KOPT-K1 (cell line): ENCODE measurements around the gene FBLN2.

Experiments
- H3K27ac ChIP-seq: fragments of 200-600 bp; sonication (generic); 2 replicates; pipeline ENCODE4 v1.5.1; 2016; ENCODE audit warnings: antibody characterized with exemption, mild to moderate bottlenecking, low read depth, low read length; ENCODE audit not compliant: poor library complexity, severe bottlenecking
- H3K36me3 ChIP-seq: fragments of 200-600 bp; sonication (generic); 2 replicates; pipeline ENCODE4 v1.5.1; 2017; ENCODE audit warnings: antibody characterized with exemption, mild to moderate bottlenecking, low read length, moderate library complexity; ENCODE audit not compliant: insufficient read depth
- H3K9me3 ChIP-seq: fragments of 200-600 bp; sonication (generic); 2 replicates; pipeline ENCODE4 v1.5.1; 2017; ENCODE audit warnings: antibody characterized with exemption, low read length, mild to moderate bottlenecking; ENCODE audit not compliant: insufficient read depth, poor library complexity, severe bottlenecking

Gene FBLN2

DNA sequence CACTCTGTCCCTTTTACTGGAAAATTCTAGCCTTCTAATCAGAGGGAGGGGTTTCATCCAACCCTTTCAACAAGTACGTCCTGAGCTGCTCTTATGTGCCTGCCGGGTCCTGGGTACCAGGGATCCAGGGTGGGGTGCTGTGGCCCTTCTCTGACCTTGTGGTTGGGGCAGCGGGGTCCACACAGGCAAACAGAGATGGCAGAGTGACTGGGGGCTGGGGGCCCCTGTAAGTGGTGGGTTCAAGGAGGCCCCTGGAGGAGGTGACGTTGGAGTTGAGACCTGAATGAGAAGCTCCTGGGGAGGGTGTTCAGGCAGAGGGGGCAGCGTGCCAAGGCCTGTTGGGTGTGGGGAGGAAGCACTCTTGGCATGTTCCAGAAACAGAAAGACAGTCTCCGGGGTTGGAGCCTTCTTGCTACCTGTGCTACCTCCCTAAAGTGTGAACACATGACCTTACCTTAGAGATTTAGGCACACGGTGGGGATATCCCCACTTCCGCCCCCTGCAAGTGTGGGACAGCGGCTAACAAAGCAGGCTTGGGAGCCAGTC is 78.1 kb downstream of the FBLN2 start:
- Histone ChIP-seq H3K27ac (no peak overlapping the region), H3K9me3 (no peaks in the 10 kb centered on the region), H3K36me3 (no peaks in the 10 kb centered on the region)

DNA sequence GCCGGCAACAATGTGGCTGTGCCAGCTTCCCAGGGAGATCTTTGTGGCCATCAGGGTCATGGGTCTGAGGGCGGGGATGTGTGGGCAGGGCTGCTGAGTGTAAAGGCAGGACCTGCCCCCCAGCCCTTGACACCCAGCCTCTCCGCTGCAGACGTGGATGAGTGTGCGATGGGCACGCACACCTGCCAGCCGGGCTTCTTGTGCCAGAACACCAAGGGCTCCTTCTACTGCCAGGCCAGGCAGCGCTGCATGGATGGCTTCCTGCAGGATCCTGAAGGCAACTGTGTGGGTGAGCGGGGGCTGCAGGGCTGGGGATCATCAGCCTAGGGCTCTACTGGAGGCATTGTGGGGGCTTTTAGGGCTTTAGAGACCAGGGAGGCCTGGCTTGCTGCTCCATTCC is 78.8 kb downstream of the FBLN2 start:
- Histone ChIP-seq H3K9me3 (no peaks in the 10 kb centered on the region), H3K27ac (no peak overlapping the region), H3K36me3 (no peaks in the 10 kb centered on the region)

- H3K36me3 ChIP-seq, result no peaks in the 10 kb centered on the region
Observed at GRCh38 chr3:13628432-13628831, 79.5 kb downstream of the FBLN2 start.

DNA sequence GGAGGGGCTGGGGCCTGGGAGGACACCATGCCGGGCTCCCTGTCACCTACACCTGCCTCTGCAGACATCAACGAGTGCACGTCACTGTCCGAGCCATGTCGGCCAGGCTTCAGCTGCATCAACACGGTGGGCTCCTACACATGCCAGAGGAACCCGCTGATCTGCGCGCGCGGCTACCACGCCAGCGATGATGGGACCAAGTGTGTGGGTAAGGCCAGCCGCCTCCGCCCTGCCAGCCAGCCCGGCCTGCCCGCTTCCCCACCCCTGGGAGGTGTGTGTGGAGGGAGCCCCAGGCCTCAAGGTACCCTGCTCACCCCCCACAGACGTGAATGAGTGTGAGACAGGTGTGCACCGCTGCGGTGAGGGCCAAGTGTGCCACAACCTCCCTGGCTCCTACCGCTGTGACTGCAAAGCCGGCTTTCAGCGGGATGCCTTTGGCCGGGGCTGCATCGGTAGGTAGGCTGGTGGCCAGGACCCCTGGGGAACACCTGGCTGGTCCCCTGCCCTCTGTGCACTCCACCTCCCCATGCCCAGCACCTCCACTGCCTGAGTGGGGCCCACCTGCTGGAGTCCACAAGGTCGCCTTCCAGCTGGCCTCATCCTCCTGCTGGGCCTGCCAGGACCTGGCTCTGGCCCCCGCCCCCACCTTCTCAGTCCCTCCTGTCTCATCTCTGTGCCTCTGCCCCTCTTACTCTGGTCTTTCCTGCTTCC is 80.1 kb downstream of the FBLN2 start:
- Histone ChIP-seq H3K27ac (no peak overlapping the region), H3K9me3 (no peaks in the 10 kb centered on the region), H3K36me3 (no peaks in the 10 kb centered on the region)

More at GRCh38 chr3:13628432-13628831, 79.5 kb downstream of the FBLN2 start:
- Histone ChIP-seq H3K9me3 (no peaks in the 10 kb centered on the region), H3K27ac (no peak overlapping the region)

- Histone ChIP-seq H3K36me3 (no peaks in the 10 kb centered on the region), H3K9me3 (no peaks in the 10 kb centered on the region), H3K27ac (no peak overlapping the region)
Observed at GRCh38 chr3:13629644-13630043, 80.7 kb downstream of the FBLN2 start.

GRCh38 chr3:13631256-13631655 is 82.3 kb downstream of the FBLN2 start:
- H3K36me3 ChIP-seq, result no peaks in the 10 kb centered on the region
- no peak overlapping the region for H3K27ac ChIP-seq
- H3K9me3 ChIP-seq, result no peaks in the 10 kb centered on the region

GRCh38 chr3:13633176-13633575 is 84.3 kb downstream of the FBLN2 start:
- Histone ChIP-seq H3K36me3 (no peaks in the 10 kb centered on the region), H3K27ac (no peak overlapping the region), H3K9me3 (no peaks in the 10 kb centered on the region)

- no peaks in the 10 kb centered on the region for H3K9me3 ChIP-seq
- no peaks in the 10 kb centered on the region for H3K36me3 ChIP-seq
- no peak overlapping the region for H3K27ac ChIP-seq
Observed at GRCh38 chr3:13634151-13634550, 85.2 kb downstream of the FBLN2 start.

DNA sequence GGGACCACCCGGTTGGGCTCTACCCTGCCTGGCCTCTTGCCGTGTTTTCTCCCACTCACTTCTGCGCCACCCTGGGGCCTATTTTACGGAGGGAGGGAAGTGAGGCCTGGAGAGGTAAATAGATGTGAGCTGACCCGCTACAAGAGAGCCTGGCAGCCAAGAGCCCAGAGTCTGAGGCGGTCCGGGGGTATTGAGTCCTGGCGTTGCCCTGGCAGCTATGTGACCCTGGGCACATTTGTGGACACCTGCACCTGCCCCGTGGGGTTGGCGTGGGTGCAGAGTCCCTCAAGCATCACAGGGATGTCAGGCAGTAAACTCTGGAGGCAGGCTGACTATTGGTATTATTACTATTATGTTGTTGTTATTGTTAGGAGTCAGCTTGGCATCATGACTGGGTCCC is 85.7 kb downstream of the FBLN2 start:
- H3K36me3 ChIP-seq, result no peaks in the 10 kb centered on the region
- no peak overlapping the region for H3K27ac ChIP-seq
- H3K9me3 ChIP-seq, result no peaks in the 10 kb centered on the region

DNA sequence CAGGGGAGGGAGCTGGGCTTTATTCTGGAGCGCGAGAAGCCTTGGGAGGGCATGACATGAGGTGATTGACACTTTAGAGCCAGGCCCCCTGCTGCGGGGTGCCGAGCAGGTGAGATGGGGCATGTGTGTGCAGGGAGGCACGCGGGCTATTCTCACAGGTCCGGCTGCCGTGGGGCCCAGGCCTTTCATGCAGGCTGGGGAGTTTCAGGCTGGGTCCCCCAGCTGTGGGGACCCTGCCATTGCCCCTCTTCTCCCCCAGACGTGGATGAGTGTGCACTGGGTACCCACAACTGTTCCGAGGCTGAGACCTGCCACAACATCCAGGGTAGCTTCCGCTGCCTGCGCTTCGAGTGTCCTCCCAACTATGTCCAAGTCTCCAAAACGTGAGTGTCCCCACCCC is 87.3 kb downstream of the FBLN2 start:
- Histone ChIP-seq H3K36me3 (no peaks in the 10 kb centered on the region), H3K27ac (no peak overlapping the region), H3K9me3 (no peaks in the 10 kb centered on the region)

DNA sequence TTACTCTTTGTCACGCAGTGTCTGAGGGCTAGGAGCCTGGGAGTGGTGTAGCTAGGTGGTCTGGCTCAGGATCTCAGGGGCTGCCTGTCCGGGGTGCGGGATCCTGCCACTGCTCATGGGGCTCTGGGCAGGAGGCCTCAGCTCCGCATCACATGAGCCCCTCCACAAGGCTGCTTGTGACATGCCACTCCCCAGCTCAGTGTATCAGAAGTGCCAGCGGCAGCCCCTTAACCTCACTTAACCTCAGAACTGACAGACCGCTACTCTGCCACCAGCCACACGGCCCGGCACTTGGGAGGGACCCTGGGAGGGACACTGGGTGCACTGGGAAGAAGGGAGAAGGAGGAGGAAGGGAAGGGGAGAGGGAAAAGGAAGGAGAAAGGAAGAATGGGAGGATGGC is 87.9 kb downstream of the FBLN2 start:
- H3K9me3 ChIP-seq, result no peaks in the 10 kb centered on the region
- H3K27ac ChIP-seq, result no peak overlapping the region
- no peaks in the 10 kb centered on the region for H3K36me3 ChIP-seq

- Histone ChIP-seq H3K27ac (no peak overlapping the region), H3K36me3 (no peaks in the 10 kb centered on the region), H3K9me3 (no peaks in the 10 kb centered on the region)
Observed at GRCh38 chr3:13637311-13637891, 88.5 kb downstream of the FBLN2 start.

GRCh38 chr3:13637953-13638352 is 89.0 kb downstream of the FBLN2 start:
- Histone ChIP-seq H3K36me3 (no peaks in the 10 kb centered on the region), H3K9me3 (no peaks in the 10 kb centered on the region), H3K27ac (no peak overlapping the region)

DNA sequence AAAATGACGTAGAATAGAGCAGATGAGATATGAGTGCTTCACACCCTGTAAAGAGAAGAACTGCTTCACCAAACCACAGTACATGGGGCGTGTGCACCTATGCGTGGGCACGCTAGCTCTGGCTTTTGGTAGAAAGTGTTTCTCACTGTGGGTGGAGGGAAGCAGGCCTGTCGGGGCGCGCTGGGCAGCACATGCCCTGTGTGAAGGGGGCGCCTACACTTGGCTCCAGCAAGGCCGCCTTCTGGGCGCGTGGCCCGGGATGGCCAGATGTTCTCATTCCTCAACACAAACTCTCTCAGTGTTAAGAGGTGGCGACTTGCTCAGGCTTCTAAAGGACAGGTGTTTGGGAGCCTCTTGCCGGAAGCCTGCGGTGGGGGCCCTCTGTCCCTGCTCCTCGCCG is 90.0 kb downstream of the FBLN2 start:
- Histone ChIP-seq H3K36me3 (no peaks in the 10 kb centered on the region), H3K27ac (no peak overlapping the region)

DNA sequence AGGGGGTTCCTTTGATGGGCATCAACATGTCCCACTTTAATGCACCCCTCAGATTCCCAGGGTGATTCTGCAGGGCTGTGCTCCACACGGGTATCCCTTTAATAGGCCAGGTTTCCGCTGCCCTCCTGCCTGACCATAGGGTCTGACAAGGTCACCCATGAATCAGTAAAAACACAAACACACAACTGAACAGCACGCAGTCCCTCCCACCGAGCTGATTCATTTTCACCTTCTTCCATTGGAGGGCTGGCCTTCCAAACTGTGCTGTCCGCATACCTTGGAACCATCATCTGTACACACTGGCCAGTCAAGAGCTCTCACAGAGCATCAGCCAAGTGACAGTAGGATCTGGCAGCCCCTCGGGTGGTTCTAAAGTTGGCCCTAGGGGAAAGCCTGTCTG is 93.7 kb downstream of the FBLN2 start:
- Histone ChIP-seq H3K36me3 (no peaks in the 10 kb centered on the region), H3K27ac (no peak overlapping the region), H3K9me3 (no peaks in the 10 kb centered on the region)

More for the DNA sequence above, 90.0 kb downstream of the FBLN2 start:
- H3K9me3 ChIP-seq, result no peaks in the 10 kb centered on the region
